ENCODE results near the gene CTDP1.

DNA sequence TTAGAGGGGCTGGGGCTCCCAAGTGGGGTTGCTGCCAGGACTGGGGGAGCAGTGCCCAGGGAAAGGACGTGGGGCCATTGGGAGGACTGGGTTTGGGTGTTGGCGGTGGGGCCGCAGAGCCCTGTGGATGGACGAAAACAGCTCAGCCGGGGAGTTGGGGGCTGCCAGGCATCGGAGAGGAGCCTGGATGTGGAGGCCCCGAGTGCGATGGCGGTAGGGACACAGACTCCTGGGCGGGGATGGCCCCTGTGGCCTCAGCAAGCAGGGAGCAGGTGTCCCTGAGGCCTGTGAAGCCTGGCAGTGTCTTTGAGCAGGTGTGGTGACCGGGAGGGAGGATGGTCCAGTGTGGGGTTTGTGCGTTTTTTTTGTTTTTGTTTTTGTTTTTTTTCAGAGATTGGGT is 13.3 kb downstream of the CTDP1 start:
- no peak for TF ChIP-seq EZH2 (IDR thresholded peaks at IDR 0.05)
- TF ChIP-seq, protein P1, sequence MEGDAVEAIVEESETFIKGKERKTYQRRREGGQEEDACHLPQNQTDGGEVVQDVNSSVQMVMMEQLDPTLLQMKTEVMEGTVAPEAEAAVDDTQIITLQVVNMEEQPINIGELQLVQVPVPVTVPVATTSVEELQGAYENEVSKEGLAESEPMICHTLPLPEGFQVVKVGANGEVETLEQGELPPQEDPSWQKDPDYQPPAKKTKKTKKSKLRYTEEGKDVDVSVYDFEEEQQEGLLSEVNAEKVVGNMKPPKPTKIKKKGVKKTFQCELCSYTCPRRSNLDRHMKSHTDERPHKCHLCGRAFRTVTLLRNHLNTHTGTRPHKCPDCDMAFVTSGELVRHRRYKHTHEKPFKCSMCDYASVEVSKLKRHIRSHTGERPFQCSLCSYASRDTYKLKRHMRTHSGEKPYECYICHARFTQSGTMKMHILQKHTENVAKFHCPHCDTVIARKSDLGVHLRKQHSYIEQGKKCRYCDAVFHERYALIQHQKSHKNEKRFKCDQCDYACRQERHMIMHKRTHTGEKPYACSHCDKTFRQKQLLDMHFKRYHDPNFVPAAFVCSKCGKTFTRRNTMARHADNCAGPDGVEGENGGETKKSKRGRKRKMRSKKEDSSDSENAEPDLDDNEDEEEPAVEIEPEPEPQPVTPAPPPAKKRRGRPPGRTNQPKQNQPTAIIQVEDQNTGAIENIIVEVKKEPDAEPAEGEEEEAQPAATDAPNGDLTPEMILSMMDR (IDR thresholded peaks at IDR 0.05 in 2 of 3, conservative IDR thresholded peaks at IDR 0.05 in 1 of 3; ENCODE audit: borderline replicate concordance in 1 of 3, insufficient read depth in 1 of 3, low read depth in 2 of 3, low read length in 2 of 3), result no peak
- no peak for TF ChIP-seq ZFX (IDR thresholded peaks at IDR 0.05)
- TF ChIP-seq RAD21 (IDR thresholded peaks at IDR 0.05; ENCODE audit: low read depth), result no peak
